HG03457 (cell line): ENCODE measurements around the gene RPL13.

Experiments
- ATAC-seq: cut with Tn5 transposase; IDR thresholded peaks from one replicate; pipeline ENCODE4 v1.9.1; 2021; ENCODE audit warnings: moderate number of reproducible peaks; ENCODE audit not compliant: unreplicated experiment

RPL13 gene

GRCh38 chr16:89560378-89561141, at the start of gene RPL13:
Gene RPL13, plus strand, starts transcription at chr16:89560682. Its CDS starts 278 bp downstream, at chr16:89560960.
- no peak for ATAC-seq

- ATAC-seq: no peak
Observed at GRCh38 chr16:89511374-89511773, 49.1 kb upstream of the RPL13 start.

- no peak for ATAC-seq
Observed at GRCh38 chr16:89512453-89512852, 48.0 kb upstream of the RPL13 start.

DNA sequence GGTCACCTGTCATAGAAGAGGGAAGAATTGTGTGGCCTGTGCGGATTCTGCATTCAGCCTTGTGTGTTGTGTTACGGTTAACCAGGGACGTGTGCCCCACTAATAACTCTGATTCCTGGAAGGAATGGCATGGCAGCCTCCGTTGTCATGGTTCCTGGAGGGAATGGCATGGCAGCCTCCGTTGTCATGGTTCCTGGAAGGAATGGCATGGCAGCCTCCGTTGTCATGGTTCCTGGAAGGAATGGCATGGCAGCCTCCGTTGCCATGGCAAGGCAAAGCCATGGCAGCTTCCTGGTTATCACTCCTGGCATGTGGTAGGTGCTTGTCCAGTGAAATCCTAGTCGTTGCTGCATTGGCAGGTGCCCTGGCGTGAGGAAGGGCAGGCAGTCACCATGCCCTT, 43.4 kb upstream of the RPL13 start:
- no peak for ATAC-seq

- no peak for ATAC-seq
Observed at GRCh38 chr16:89519881-89520280, 40.6 kb upstream of the RPL13 start.

DNA sequence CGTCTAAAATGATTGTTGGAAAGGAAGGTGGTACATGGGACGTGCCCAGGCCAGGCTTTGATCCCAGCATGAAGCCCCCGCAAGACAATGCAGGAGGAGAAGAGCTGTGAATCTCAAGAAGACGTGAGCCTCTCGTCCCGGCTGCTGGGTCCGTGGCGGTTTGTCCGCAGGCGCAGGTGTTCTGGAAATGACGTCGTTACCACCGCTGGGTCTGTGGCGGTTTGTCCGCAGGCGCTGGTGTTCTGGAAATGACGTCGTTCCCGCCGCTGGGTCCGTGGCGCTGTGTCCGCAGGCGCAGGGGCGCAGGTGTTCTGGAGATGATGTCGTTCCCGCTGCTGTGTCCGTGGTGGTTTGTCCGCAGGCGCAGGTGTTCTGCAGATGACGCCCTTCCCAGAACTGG, 38.2 kb upstream of the RPL13 start:
- no peak for ATAC-seq

DNA sequence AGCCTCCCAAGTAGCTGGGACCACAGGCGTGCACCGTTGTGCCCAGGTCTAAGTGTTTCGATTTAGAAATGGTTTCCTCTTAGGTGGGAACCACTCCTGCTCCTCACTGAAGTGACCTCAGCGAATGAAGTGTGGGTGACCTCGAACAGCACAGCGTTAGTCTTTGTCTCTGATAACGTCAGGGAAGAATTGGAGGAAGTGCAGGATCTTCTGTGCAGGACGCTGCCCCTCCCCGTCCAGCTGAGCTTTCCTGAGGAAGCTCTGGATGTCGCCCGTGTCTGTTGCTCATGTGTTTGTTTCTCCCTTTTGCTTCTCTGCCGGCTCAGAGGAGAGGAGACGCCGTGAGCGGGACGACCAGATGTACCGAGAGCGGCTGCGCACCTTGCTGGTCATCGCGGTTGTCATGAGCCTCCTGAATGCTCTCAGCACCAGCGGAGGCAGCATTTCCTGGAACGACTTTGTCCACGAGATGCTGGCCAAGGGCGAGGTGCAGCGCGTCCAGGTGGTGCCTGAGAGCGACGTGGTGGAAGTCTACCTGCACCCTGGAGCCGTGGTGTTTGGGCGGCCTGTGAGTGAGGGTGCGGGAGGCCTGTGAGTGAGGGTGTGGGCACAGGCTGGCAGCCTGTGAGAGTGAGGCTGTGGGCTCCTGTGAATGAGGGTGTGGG, 36.7 kb upstream of the RPL13 start:
- no peak for ATAC-seq

GRCh38 chr16:89525146-89525913, 35.2 kb upstream of the RPL13 start:
- ATAC-seq: no peak

GRCh38 chr16:89529097-89529496, 31.4 kb upstream of the RPL13 start:
- ATAC-seq: no peak

- no peak for ATAC-seq
Observed at GRCh38 chr16:89530401-89531381, 29.8 kb upstream of the RPL13 start.

DNA sequence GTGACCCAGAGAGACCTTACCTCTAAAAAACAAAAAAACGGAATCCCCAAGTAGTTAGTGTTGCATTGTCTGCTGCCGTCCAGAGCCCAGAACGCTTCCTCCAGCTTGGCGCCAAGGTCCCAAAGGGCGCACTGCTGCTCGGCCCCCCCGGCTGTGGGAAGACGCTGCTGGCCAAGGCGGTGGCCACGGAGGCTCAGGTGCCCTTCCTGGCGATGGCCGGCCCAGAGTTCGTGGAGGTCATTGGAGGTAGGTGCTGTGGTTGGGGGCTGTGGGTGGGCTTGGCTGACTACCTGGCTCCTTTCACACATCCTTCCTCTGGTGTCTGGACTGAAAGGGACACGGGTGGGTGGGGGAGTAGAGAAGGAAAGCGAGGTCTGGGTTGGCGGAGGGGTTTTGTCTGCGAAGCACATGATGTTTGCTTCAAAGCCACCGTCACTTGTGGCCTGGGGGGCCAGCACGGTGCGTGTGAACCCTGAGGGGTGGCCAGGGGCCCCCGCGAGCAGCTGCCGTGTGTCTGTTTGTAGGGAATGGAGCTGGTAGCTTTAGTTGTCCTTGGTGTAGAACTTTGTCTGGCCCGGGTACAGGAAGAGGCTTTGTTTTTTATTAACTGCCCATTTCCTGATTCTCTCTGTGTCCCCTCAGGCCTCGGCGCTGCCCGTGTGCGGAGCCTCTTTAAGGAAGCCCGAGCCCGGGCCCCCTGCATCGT, 28.5 kb upstream of the RPL13 start:
- no peak for ATAC-seq

GRCh38 chr16:89534252-89534756, 26.2 kb upstream of the RPL13 start:
- no peak for ATAC-seq

- no peak for ATAC-seq
Observed at GRCh38 chr16:89536371-89536770, 24.1 kb upstream of the RPL13 start.

DNA sequence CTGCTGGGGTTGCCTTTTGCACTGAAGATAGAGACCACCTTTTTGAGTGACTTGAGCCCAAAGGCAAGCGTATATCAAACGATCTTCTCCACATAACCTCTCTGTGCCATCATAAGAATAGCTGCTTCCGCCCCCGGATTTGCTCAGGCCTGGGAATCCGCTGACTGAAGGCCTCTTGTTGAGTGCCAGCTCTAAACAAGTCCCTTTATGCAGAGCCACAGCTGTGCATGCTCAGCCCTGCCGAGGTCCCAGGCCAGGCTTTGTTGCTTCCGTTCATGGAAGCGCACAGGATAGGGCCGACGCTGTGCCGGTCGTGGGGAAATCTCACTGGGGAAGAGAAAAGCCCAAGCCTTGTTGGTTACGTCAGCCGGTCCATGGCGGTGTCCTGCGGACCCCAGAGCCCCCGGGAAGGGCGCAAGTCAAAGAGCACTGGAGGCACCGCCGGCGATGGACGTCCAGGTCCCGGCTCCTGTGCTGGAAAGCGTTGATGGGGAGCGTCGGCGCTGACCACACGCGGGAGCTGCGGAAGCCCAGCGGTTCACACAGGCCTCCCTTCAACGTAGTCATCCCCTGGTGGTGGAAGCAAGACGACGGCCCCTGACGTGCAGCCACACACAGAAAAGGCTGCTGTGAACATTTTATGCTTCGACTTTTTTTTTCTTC, 23.5 kb upstream of the RPL13 start:
- ATAC-seq: no peak

DNA sequence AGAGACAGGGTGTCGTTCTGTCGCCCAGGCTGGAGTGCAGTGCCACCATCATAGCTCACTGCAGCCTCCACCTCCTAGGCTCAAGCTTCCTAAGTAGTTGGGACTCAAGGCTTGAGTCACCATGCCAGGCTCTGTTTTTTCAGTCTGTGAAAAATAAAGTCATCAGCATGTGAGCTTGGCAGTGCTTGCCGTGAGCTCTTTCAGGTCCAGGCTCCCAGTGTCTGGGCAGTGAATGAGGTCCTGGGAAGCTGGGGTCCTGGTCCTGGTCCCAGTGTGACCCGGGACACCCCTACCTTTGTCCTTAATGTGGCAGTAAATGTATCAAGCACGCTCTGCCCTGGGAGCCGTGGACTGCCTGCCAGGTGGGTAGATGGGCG, 22.9 kb upstream of the RPL13 start:
- no peak for ATAC-seq

DNA sequence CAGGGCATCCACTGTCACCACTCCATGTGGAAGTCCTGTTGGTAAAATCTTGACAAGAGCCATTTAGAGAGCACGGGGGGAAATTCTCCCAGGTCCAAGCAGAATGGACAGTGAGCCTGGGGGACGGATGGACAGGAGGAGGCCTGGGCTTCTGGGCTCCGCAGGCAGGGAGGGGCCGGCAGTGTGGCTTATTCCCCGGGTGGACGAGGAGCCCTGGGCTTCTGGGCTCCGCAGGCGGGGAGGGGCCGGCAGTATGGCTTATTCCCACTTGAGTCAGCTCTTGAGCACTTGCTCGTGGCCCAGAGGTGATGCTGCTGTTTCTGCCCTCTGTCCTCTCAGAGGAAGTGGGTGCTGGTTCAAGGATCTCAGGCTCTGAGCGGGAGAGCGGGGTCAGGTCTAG, 22.2 kb upstream of the RPL13 start:
- no peak for ATAC-seq

DNA sequence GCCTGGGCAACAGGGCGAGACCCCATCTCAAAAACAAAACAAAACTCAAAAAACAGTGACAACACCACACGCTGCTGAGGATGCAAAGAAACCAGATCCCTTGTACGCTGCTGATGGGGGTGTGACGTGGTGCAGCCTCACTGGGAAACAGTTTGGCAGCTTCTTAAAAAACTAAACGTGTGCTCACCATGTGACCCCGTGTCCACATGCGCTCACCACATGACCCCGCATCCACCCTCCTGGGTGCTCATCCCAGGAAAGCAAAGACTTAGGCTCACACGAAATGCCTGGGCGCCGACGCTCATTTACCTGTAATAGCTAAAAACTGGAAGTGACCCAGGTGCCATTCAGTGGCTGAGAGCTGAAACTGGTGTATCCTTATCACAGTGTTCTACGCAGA, 19.9 kb upstream of the RPL13 start:
- no peak for ATAC-seq

DNA sequence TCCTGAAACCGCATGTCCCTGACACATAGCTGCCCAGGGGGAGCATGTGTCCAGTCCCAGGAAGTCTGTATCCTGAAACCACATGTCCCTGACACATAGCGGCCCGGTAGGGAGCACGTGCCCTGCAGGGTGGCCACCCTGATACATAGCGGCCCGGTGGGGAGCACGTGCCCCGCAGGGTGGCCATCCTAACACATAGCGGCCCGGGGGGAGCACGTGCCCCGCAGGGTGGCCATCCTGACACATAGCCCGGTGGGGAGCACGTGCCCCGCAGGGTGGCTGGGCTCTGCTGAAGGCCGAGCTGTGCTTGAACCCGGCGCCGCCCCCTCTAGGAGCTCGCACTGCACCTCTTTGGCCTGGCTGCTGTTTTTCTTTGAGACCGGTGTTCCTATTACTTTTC, 18.7 kb upstream of the RPL13 start:
- no peak for ATAC-seq

GRCh38 chr16:89544113-89544512, 16.4 kb upstream of the RPL13 start:
- ATAC-seq: no peak

DNA sequence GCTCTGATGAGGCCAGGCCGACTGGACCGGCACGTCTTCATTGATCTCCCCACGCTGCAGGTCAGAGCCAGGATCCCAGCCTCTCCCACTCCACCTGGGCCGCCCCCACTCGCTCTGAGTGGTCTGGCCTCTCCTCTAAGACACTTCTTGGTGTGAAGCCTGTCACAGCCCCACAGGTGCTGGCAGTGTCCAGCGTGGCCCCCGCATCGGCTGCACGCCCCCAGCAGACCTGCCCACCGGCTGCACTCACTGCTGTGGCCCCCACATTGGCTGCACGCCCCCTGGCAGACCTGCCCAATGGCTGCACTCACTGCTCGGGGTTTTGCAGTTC, 15.8 kb upstream of the RPL13 start:
- no peak for ATAC-seq
